Measurements from ENCODE around the gene CD8B. TPM values are rescaled to one million over a fixed set of nuclear protein-coding genes. Genes with fewer than 3 reads are reported as not detected.

CD8B gene
- total and polyA plus RNA-seq, 9 of the 15 experiments (the other 6 are each of a cell fraction or from before 2014, with no cell fraction given) = not detected

DNA sequence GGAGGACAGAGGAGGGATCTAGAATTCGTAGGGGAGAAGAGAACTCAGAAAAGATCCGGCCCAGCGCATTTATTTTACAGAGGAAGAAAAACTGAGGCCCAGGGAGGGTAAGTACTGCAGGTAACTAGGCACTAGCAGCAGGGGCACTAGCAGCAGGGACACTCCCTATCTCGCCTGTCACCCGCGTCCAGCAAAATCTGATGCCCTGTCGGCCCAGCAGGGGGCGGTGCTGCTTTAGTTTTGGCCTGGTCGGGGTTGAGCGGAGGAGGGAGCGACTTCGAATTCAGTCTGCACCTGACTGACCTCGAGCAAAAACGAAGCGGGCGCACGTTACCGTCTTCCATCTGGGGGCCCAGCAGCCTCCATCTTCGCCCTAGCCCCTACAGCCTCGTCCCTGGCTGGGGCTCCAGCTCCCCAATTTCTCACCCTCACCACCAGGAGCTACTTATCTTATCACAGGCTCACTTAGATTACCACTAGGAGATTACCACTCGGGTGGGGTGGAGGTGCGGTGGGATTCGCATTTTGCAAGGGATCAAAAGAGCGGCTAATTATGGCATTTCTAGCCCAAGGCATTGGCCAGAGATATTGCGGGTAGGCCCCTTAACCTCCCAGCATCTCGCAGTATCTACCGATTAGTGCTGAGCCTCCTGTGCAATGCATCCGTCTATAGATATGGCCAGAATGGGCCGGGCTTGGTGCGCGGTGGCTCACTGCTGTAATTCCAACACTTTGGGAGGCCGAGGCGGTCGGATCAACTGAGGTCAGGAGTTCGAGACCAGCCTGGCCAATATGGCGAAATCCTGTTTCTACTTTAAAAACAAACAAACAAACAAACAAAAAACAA is 53.1 kb downstream of the CD8B start (continued):
- TF ChIP-seq ZHX1 (conservative IDR thresholded peaks at IDR 0.05; ENCODE audit: low read length) = no peak
- no peak for TF ChIP-seq ZBTB49 (CRISPR knock-in tag; IDR thresholded peaks at IDR 0.05; ENCODE audit: borderline replicate concordance)
- TF ChIP-seq, protein P1, sequence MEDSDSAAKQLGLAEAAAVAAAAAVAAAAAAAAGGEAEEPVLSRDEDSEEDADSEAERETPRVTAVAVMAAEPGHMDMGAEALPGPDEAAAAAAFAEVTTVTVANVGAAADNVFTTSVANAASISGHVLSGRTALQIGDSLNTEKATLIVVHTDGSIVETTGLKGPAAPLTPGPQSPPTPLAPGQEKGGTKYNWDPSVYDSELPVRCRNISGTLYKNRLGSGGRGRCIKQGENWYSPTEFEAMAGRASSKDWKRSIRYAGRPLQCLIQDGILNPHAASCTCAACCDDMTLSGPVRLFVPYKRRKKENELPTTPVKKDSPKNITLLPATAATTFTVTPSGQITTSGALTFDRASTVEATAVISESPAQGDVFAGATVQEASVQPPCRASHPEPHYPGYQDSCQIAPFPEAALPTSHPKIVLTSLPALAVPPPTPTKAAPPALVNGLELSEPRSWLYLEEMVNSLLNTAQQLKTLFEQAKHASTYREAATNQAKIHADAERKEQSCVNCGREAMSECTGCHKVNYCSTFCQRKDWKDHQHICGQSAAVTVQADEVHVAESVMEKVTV (CRISPR knock-in tag; IDR thresholded peaks at IDR 0.05) = peak; percentile 73
- no peak for TF ChIP-seq RBM17 (IDR thresholded peaks at IDR 0.05; ENCODE audit: borderline replicate concordance, low read depth, low read length)
- TF ChIP-seq, protein P2, sequence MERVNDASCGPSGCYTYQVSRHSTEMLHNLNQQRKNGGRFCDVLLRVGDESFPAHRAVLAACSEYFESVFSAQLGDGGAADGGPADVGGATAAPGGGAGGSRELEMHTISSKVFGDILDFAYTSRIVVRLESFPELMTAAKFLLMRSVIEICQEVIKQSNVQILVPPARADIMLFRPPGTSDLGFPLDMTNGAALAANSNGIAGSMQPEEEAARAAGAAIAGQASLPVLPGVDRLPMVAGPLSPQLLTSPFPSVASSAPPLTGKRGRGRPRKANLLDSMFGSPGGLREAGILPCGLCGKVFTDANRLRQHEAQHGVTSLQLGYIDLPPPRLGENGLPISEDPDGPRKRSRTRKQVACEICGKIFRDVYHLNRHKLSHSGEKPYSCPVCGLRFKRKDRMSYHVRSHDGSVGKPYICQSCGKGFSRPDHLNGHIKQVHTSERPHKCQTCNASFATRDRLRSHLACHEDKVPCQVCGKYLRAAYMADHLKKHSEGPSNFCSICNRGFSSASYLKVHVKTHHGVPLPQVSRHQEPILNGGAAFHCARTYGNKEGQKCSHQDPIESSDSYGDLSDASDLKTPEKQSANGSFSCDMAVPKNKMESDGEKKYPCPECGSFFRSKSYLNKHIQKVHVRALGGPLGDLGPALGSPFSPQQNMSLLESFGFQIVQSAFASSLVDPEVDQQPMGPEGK (CRISPR knock-in tag; IDR thresholded peaks at IDR 0.05; ENCODE audit: borderline replicate concordance) = no peak
- no peak for TF ChIP-seq IFI16 (CRISPR knock-in tag; IDR thresholded peaks at IDR 0.05)
- no peak for TF ChIP-seq ETV1 (tag; conservative IDR thresholded peaks at IDR 0.05; ENCODE audit: low read depth)
- TF ChIP-seq ARID2 (IDR thresholded peaks at IDR 0.05) = peak; percentile 74
- 0 out of 2 replicates have a peak, but pooled peaks have one; percentile 38 for TF ChIP-seq CEBPB (tag; IDR thresholded peaks at IDR 0.05)
- peak; percentile 47; the same call in 1 of the 2 replicates for TF ChIP-seq CC2D1A (IDR thresholded peaks at IDR 0.05)
- TF ChIP-seq MAZ (CRISPR knock-in tag; conservative IDR thresholded peaks at IDR 0.05 in 1 of 2, IDR thresholded peaks at IDR 0.05 in 1 of 2) = peak in 1 of 2 experiments; percentile 74; a peak in 2 of 4 replicates
- TF ChIP-seq MYNN (IDR thresholded peaks at IDR 0.05) = 0 out of 2 replicates have a peak, but pooled peaks have one; percentile 39
- no peak for TF ChIP-seq MYNN (CRISPR knock-in tag; IDR thresholded peaks at IDR 0.05)
- TF ChIP-seq, protein P3, sequence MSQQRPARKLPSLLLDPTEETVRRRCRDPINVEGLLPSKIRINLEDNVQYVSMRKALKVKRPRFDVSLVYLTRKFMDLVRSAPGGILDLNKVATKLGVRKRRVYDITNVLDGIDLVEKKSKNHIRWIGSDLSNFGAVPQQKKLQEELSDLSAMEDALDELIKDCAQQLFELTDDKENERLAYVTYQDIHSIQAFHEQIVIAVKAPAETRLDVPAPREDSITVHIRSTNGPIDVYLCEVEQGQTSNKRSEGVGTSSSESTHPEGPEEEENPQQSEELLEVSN (IDR thresholded peaks at IDR 0.05; ENCODE audit: borderline replicate concordance in 1 of 2, extremely low read depth in 1 of 2, insufficient read depth in 1 of 2, insufficient read length in 1 of 2, low read depth in 1 of 2, low read length in 1 of 2, poor library complexity in 1 of 2, severe bottlenecking in 1 of 2) = peak; percentile 70 to 89
- no peak for TF ChIP-seq ZFP1 (CRISPR knock-in tag; IDR thresholded peaks at IDR 0.05)
- no peak for TF ChIP-seq CBX5 (IDR thresholded peaks at IDR 0.05; ENCODE audit: borderline replicate concordance, low read depth)

All from K562 (cell line).